ENCODE results near the gene EVA1A.

The EVA1A gene

DNA sequence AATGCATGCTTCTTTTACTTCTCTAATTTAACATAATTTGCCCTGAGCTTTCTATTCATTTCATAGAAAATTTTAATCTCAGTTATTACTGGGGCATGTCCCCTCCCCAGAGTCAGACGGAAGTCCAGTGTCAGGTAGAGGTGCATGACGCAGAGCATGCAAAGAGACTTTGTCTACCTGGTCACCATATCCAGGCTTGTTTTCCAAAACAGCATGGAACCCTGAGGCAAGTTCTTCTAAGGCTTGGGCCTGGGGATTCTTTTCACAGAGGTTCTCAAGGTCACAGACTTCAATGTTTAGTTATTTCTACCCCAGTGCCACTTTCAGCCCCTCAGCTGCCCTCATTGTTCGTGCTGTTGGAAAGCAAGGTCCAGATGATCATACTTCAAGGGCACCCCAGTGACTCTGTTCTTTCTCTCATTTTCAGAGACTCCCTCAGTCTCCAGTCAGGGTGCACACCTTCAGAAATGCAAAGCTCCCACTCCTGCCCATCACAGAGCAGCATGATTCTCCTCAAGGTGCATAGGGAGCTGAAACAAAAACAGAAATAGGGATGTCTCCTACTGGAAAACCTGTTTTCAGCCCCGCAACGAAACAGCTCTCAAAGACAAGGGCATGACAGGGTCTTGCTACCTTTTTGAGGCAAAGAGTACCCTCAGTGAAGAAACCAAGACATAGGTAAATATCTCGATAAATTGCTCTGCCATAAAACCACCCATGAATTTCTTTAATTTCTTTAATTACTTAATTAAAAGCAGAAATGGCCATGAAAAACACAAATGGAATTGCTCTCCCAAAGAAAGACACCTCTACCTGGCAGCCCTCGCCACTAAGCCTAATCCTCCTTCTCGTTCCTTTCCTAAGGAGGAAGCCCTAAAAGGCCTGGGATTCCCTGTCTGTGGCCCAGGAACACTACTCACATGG, 9.5 kb upstream of the EVA1A start:
- no peak overlapping the region for H3K4me3 ChIP-seq (replicated peaks; ENCODE audit: low read depth, low read length)
- no peak for TF ChIP-seq CTCF (IDR thresholded peaks at IDR 0.05; ENCODE audit: insufficient read depth, low read length, poor library complexity, severe bottlenecking)
- H3K27me3 ChIP-seq (replicated peaks; ENCODE audit: control insufficient read depth, insufficient read depth, low read length): no peaks in the 10 kb centered on the region; the same call in 1 of the 2 replicates
- no peaks in the 10 kb centered on the region for H3K36me3 ChIP-seq (ENCODE audit: control insufficient read depth, insufficient read depth, low read length)
- DNase-seq (ENCODE audit: extremely low read depth, insufficient read length): no peak

GRCh38 chr2:75569546-75569945, 8.8 kb upstream of the EVA1A start:
- Histone ChIP-seq H3K36me3 (ENCODE audit: control insufficient read depth, insufficient read depth, low read length) (no peaks in the 10 kb centered on the region), H3K4me3 (replicated peaks; ENCODE audit: low read depth, low read length) (no peak overlapping the region), H3K27me3 (replicated peaks; ENCODE audit: control insufficient read depth, insufficient read depth, low read length) (no peaks in the 10 kb centered on the region; the same call in 1 of the 2 replicates)
- no peak for DNase-seq (ENCODE audit: extremely low read depth, insufficient read length)
- no peak for TF ChIP-seq CTCF (IDR thresholded peaks at IDR 0.05; ENCODE audit: insufficient read depth, low read length, poor library complexity, severe bottlenecking)

DNA sequence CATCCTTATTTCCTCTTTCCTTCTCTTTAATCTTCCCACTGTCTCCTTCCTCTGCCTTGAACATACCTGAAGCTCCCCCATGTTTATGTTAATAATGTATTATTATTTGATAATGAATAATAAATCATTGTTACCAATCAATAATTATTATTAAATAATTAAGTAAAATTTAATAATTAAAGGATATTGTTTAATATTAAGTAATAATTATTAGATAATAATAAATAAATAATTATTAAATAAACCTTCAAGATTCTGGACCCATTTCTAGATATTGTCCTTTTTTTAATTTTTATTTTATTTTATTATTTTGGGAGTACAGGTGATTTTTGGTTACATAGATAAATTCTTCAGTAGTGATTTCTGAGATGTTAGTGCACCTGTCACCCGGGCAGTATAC, 7.4 kb upstream of the EVA1A start:
- TF ChIP-seq CTCF (IDR thresholded peaks at IDR 0.05; ENCODE audit: insufficient read depth, low read length, poor library complexity, severe bottlenecking): no peak
- H3K4me3 ChIP-seq (replicated peaks; ENCODE audit: low read depth, low read length): no peak overlapping the region
- no peak for DNase-seq (ENCODE audit: extremely low read depth, insufficient read length)
- no peaks in the 10 kb centered on the region for H3K36me3 ChIP-seq (ENCODE audit: control insufficient read depth, insufficient read depth, low read length)
- H3K27me3 ChIP-seq (replicated peaks; ENCODE audit: control insufficient read depth, insufficient read depth, low read length): no peaks in the 10 kb centered on the region

- Histone ChIP-seq H3K27me3 (replicated peaks; ENCODE audit: control insufficient read depth, insufficient read depth, low read length) (no peaks in the 10 kb centered on the region; the same call in 1 of the 2 replicates), H3K4me3 (replicated peaks; ENCODE audit: low read depth, low read length) (no peak overlapping the region), H3K36me3 (ENCODE audit: control insufficient read depth, insufficient read depth, low read length) (no peaks in the 10 kb centered on the region)
- no peak for DNase-seq (ENCODE audit: extremely low read depth, insufficient read length)
- no peak for TF ChIP-seq CTCF (IDR thresholded peaks at IDR 0.05; ENCODE audit: insufficient read depth, low read length, poor library complexity, severe bottlenecking)
These were observed 5.0 kb upstream of the EVA1A start for GRCh38 chr2:75565472-75566462.

- H3K27me3 ChIP-seq (replicated peaks; ENCODE audit: control insufficient read depth, insufficient read depth, low read length): peaks cover under 1% of the 10 kb centered on the region; the same call in 1 of the 2 replicates
- DNase-seq (ENCODE audit: extremely low read depth, insufficient read length): no peak
- TF ChIP-seq CTCF (IDR thresholded peaks at IDR 0.05; ENCODE audit: insufficient read depth, low read length, poor library complexity, severe bottlenecking): no peak
These were observed 4.1 kb upstream of the EVA1A start for GRCh38 chr2:75564713-75565359.

More at GRCh38 chr2:75564713-75565359, 4.1 kb upstream of the EVA1A start:
- no peak overlapping the region for H3K4me3 ChIP-seq (replicated peaks; ENCODE audit: low read depth, low read length)
- H3K36me3 ChIP-seq (ENCODE audit: control insufficient read depth, insufficient read depth, low read length): no peaks in the 10 kb centered on the region
